Left colon (tissue), 2 donors: Measurements from ENCODE around the gene RAB15. TPM values are rescaled to one million over a fixed set of nuclear protein-coding genes. Genes with fewer than 3 reads are reported as not detected.

Experiments
- ATAC-seq: fragments of 200-7000 bp; cut with Tn5 transposase; one replicate; pipeline ENCODE4 v1.9.1; 2020; ENCODE audit warnings: mild to moderate bottlenecking, moderate library complexity
- DNase-seq, 2 donors: peaks; one replicate each; pipeline ENCODE4 v3.0.0-alpha.2; 2020
- intact Hi-C, 2 donors: fragments of 100-400 bp; cut with DNase I in 1 of 2; cut with micrococcal nuclease in 1 of 2; formaldehyde crosslinking; loops; one replicate each; pipeline versions ENCODE4 v1.11.2 to v1.14.0; 2022; cut with DNase I, micrococcal nuclease
- long read RNA-seq: library from polyadenylated mRNA; unstranded; transcript quantifications from one replicate; pipeline ENCODE4 v2.0.0, GENCODE V29; 2021
- total RNA-seq, 2 donors: library from RNA; stranded (reverse); fragmentation: NEBNext Ultra II Directional; extraction: Animal tissue kit (Norgen Biotek cat#: 25700); gene quantifications; one replicate each; pipeline ENCODE4 v1.2.1, GENCODE V29; 2021
- donor health status: DM: no; HTN: no; CAD: no.
- donor health status: DM: yes; HTN: yes; CAD: no.

Gene RAB15
- total RNA-seq: 10 to 100 TPM; 25.9 to 40.3 TPM
- long read RNA-seq, transcript RAB15-203 (7 exons, 3,515 nt): major isoform, 7 of 47 reads
- long read RNA-seq, partial matches to known transcripts: 1 of 47 reads
- long read RNA-seq, other reads (novel, unspliced or antisense): 39 of 47 reads

DNA sequence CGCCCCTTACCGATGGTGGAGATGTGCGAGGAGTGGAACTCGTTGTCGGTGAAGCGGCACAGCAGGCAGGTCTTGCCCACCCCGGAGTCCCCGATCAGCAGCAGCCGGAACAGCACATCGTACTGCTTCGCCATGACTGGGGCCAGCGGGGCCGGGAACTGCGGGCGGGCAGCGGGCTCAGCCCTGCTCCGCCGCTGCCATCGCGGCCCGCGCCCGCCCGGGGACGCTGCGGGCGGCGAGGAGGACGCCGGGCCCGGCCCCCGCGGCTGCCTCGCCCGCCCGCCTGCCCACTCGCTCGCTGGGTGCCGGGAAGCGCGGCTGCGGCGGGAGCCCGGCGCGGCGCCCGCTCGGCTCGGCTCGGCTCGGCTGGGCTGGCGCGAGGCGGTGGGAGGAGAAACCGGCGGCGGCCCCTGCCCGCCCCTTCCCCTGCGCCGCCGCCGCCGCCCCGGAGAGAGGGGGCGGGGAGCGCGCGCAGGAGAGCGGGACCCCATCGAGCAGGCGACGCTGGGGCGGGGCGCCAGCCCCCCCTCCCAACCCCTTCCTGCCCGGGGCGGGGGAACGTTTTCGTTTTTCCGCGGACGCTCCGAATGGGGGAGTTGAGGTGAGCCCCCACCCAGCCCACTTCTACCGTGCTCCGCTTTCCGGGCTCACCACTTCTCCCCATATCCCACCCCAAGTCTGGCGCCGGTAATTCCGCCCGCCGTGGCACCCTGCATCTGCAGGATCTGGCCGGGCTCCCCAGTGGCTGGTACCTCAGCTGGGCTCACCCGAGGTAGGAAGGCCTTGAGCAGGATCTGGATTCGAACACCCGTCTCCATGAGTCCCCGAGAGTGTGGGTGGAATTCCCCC, at the start of gene RAB15:
TSS of gene RAB15 (minus strand) at position 394 of the 849 bp plus-strand sequence. CDS start at position 134, 260 bp downstream.
- ATAC-seq: peak; percentile 59
- intact Hi-C loops: no loop called here

DNA sequence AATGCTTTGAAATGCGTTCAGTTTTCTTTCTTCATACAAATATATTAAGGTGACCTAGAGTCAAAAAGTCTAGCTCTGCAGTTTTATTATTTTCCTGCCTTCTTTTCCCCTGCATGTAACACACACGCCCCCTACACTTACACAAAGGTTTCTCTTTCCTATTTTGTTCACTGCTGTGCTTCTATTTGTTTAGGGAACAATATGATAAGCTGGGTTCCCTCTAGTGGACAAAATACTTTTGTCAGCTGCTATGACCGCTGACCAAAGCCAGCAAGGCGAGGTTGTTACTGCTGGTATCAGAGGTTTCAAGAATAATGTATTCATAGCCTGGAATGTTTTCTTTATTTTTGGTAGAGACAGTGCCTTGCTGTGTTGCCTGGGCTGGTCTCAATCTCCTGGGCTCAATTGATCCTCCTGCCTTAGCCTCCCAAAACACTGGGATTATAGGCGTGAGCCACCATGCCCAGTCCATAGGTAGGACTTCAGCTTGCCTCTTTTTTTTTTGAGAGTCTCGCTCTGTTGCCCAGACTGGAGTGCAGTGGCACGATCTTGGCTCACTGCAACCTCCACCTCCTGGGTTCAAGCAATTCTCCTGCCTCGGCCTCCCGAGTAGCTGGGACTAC, 47.9 kb upstream of the RAB15 start:
- ATAC-seq (peak; percentile 93), DNase-seq (no peak)
- intact Hi-C loops: no loop called here

More for the DNA sequence above, at the start of gene RAB15:
- DNase-seq: peak in 1 of 2 donors; percentile 43

DNA sequence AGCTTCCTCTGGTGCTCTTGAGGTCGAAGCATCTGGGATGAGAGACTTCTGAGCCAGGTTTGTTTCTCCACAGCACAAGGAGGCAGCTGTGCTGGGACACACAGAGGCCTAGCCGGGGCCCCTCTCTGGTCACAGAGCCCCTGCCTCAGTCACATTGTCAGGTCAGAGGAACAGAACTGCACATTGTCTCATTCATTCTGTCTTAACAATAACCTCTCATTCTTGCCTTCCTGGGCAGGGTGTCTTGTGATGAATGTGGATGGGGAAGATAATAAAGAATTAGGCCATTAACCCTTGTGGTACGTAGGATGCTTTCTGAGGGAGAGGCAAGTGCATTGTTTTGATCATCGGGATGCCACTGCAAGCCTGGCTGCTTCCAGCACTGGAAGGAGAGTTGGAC, 44.3 kb upstream of the RAB15 start:
- DNase-seq (no peak), ATAC-seq (no peak)
- intact Hi-C loops: no loop called here

DNA sequence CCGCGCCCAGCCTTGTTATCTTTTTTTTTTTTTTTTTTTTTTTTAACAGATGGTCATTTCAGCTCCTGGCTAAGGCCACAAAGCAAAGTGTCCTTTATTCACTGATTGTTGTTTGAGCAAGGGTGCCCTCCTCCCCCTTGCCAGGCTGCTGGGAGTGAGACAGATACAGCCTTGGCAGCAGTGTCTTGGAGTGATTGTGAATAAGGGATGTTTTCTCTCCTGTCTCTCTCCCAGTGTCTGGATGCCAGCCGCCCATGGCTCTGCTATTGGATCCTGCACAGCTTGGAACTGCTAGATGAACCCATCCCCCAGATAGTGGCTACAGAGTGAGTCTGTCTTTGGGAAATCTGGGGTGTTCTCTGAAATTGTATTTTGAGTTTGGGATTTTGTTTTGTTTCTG, 43.3 kb upstream of the RAB15 start:
- ATAC-seq: no peak
- intact Hi-C loops: no loop called here
- no peak for DNase-seq

DNA sequence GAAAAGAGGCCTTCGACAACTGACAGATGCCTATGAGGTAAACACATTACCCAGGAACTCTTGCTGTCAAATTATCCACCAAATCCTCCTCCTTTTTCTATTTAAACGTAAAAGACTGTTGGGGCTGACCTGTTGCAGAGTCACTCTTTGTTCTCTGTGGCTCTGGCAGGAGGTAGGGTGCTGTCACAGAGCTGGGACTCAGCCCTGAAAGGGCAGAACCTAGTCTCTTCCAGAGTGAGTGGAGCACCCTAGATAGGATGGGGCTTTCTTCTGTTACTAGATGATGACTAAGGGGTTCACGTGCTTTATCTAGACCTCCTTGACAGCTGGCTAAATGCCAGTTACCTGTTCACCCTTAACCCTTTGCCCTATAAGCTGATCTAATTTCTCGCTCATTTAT, 40.2 kb upstream of the RAB15 start:
- intact Hi-C loops: no loop called here
- DNase-seq (no peak), ATAC-seq (no peak)

DNA sequence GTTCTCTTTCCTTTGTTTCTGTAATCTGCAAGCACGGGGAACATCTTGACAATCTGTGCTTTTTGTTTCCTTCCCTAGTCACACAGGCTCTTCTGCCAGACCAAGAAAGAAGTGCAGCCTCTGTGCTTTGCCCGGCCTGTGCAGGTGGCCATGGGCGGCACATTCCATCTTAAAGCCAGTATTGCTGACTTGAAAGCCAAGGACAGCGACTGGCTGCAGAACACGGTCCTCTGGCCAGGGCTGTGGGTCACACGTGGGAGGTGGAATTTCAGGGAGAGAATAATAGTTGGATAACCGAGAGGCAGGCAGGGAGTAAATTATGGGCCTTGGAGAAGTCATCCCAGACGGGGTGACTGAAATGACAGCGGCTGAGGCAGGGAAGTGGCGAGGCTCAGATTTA, 39.4 kb upstream of the RAB15 start:
- intact Hi-C loops: no loop called here
- no peak for ATAC-seq
- no peak for DNase-seq

- intact Hi-C loops: no loop called here
- no peak for ATAC-seq
- no peak for DNase-seq
Measured at GRCh38 chr14:65010211-65010931, 38.2 kb upstream of the RAB15 start.

GRCh38 chr14:65007202-65007601, 35.1 kb upstream of the RAB15 start:
- ATAC-seq (no peak), DNase-seq (no peak)
- intact Hi-C loops: no loop called here

- intact Hi-C loops: no loop called here
- DNase-seq (no peak), ATAC-seq (no peak)
Measured at GRCh38 chr14:65006261-65006721, 34.2 kb upstream of the RAB15 start.

- intact Hi-C loops: no loop called here
- ATAC-seq (no peak), DNase-seq (no peak)
Measured at GRCh38 chr14:65003394-65003793, 31.3 kb upstream of the RAB15 start.

- DNase-seq (no peak), ATAC-seq (no peak)
- intact Hi-C loops: no loop called here
Measured at GRCh38 chr14:65002586-65003210, 30.6 kb upstream of the RAB15 start.

- DNase-seq (no peak), ATAC-seq (no peak)
- intact Hi-C loops: no loop called here
Measured at GRCh38 chr14:65001723-65002122, 29.6 kb upstream of the RAB15 start.

DNA sequence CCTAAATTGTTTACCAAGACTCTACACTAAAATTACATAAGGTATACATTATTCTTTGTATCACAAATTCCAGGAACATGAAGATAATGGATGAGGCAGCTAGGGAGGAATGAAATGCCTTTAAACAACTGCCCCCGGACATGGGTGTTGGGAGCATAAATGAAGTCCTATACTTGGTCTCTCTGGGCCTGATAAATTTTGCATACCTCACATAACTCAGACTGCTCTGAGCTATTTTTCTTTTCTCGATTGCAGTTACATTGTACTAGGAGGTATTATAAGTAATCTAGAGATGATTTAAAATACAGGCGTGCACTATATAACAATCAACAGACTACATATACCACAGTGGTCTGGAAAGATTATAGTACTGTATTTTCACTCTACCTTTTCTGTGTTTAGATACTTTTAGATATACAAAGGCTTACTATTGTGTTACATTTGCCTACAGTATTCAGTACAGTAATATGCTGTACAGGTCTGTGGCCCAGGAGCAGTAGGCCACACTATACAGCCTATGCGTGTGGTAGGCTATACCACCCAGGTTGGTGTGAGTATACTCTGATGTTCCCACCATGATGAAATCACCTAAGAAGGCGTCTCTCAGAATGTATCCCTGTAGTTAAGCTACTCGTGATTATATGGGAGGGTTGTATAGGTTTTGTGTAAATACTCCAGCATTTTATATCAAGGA, 28.9 kb upstream of the RAB15 start:
- intact Hi-C loops: no loop called here
- no peak for DNase-seq
- ATAC-seq: no peak

- DNase-seq: no peak
- intact Hi-C loops: no loop called here
- no peak for ATAC-seq
Measured at GRCh38 chr14:64998455-64998931, 26.4 kb upstream of the RAB15 start.

DNA sequence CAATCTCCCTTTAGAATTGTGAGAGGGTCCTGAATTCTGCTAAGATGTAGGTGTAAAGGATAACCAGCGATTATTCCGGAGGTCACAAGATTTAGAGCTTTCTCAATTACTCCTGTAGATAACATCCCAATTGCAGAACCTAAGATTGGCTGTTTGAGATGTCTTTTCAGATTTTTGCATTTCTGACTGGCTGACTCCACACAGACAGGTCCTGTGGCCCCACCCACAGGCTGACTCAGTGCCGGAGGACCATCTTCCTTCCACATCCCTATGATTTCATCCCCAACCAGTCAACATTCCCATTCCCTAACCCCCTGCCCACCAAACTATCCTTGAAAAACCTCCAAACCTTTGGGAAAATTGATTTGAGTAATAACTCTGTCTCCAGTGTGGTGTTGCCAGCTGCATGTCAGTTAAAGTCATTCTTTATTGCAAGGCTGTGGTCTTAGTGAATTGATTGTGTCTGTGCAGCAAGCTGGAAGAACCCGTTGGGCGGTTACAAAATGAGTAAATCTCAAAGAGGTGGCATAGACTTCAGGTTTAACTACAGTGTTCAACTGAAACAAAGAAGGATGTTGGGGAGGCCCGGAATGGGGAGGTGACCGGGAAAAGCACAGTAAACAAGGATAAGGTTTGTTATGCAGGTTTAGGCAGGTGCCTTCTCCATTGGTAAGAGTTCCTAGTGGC, 25.1 kb upstream of the RAB15 start:
- intact Hi-C loops: no loop called here
- peak; percentile 72 for ATAC-seq
- no peak for DNase-seq

DNA sequence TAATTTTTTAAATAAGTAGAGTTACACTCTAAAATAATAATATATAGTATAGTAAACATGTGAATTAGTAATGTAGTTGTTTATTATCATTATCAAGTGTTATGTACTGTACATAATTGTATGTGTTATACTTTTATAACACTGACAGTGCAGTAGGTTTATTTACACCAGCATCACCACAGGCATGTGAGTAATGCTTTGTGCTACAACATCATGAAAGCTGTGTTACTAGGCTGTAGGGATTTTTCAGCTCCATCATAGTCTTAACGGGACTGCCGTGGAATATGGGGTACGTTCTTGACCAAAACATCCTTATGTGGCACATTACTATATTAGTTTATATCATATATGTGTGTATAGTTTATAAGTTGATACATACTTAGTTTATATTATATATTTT, 23.2 kb upstream of the RAB15 start:
- DNase-seq: no peak
- ATAC-seq: no peak
- intact Hi-C loops: no loop called here

DNA sequence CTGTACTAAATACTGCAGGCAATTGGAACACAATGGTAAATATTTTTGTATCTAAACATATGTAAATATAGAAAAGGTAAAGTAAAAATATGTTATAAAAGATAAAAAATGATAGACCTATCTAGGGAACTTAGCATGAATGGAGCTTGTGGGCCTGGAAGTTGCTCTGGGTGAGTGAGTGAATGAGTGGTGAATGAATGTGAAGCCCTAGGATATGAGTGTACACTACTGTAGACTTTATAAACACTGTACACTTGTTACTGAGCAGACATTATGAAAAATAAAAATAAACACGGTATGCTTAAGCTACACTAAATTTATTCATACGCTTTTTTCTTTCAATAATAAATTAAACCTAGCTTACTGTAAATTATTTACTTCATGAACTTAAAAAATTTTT, 22.4 kb upstream of the RAB15 start:
- no peak for ATAC-seq
- intact Hi-C loops: no loop called here
- DNase-seq: no peak
